Stimulated activated CD8-positive, alpha-beta memory T cell treated with anti-CD3 and anti-CD28 coated beads, Interleukin-15, amount 100 ng/mL, for 1 hour (primary cell): ENCODE data around the gene C4BPB.

Source experiments
- DNase-seq: peaks from one replicate; pipeline ENCODE4 v3.0.0-alpha.2; 2020; ENCODE audit warnings: low read depth

The C4BPB gene

DNA sequence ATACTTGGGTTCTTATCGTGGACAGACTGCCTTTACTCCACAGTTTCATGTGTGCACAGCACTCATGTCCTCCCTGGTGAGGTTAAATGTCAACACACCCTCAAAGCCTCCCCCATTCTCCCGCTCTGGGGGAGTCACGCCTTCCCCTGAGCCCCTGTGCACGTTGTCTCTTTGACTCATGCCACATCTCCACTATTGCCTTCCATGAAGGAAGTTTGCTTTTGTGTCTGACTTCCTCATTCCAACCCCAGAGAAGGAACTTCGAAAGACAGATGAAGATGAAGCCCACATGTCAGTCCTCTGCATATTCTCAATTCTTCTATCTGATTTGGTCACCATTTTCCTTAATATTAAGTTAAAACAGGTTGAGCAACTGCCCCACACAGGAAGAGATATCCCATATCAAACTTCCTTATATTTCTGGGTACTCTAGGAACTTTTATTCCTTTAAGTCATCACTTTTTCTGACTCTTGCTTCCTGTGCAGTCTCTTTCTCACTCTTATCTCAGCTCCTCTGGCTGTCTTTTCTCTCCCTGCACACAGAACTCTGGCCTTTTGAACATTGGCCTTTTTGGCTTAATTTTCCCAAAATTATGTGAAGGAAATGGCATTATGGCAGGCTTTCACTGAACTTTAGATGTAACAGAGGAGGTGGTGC, 56.9 kb downstream of the C4BPB start:
- no peak for DNase-seq
